ENCODE data around the gene COL19A1.

COL19A1 gene

GRCh38 chr6:70221025-70221714, 354.8 kb downstream of the COL19A1 start:
- Histone ChIP-seq H3K27me3 (ENCODE audit: low read length) (no peaks in the 10 kb centered on the region), H3K4me2 (ENCODE audit: low read depth, low read length, poor library complexity, severe bottlenecking) (no peak overlapping the region), H2AFZ (ENCODE audit: low read depth, low read length, severe bottlenecking) (no peak overlapping the region)

GRCh38 chr6:70221715-70222438, 355.5 kb downstream of the COL19A1 start:
- Histone ChIP-seq H3K79me2 (ENCODE audit: insufficient read depth, low read length) (no peaks in the 10 kb centered on the region), H3K9me3 (ENCODE audit: insufficient read depth, low read length) (no peaks in the 10 kb centered on the region), H3K27me3 (ENCODE audit: low read length) (no peaks in the 10 kb centered on the region), H3K27ac (ENCODE audit: low read depth, low read length) (no peak overlapping the region), H3K9me2 (replicated peaks; ENCODE audit: insufficient read depth, low read length) (no peaks in the 10 kb centered on the region), H3K4me3 (ENCODE audit: insufficient read depth, low read length, poor library complexity, severe bottlenecking) (no peak overlapping the region), H3K9ac (ENCODE audit: low read length) (no peak overlapping the region), H3K36me3 (ENCODE audit: low read length) (no peaks in the 10 kb centered on the region), H2AFZ (ENCODE audit: low read depth, low read length, severe bottlenecking) (no peak overlapping the region), H4K20me1 (ENCODE audit: low read depth, low read length) (no peaks in the 10 kb centered on the region), H3K4me2 (ENCODE audit: low read depth, low read length, poor library complexity, severe bottlenecking) (no peak overlapping the region), H3F3A (ENCODE audit: insufficient read depth) (no peaks in the 10 kb centered on the region)
- TF ChIP-seq CTCF (IDR thresholded peaks at IDR 0.05; ENCODE audit: insufficient read depth, low read length, poor library complexity, severe bottlenecking) (no peak), EZH2phosphoT487 (conservative IDR thresholded peaks at IDR 0.05; ENCODE audit: low read length) (no peak)

More at GRCh38 chr6:70221025-70221714, 354.8 kb downstream of the COL19A1 start:
- H4K20me1 ChIP-seq (ENCODE audit: low read depth, low read length), result no peaks in the 10 kb centered on the region
- H3K4me3 ChIP-seq (ENCODE audit: insufficient read depth, low read length, poor library complexity, severe bottlenecking), result no peak overlapping the region
- H3K79me2 ChIP-seq (ENCODE audit: insufficient read depth, low read length), result no peaks in the 10 kb centered on the region
- no peaks in the 10 kb centered on the region for H3K9me3 ChIP-seq (ENCODE audit: insufficient read depth, low read length)
- no peak overlapping the region for H3K9ac ChIP-seq (ENCODE audit: low read length)
- H3K27ac ChIP-seq (ENCODE audit: low read depth, low read length), result no peak overlapping the region
- H3K36me3 ChIP-seq (ENCODE audit: low read length), result no peaks in the 10 kb centered on the region
- H3F3A ChIP-seq (ENCODE audit: insufficient read depth), result no peaks in the 10 kb centered on the region
- H3K9me2 ChIP-seq (replicated peaks; ENCODE audit: insufficient read depth, low read length), result no peaks in the 10 kb centered on the region
- TF ChIP-seq CTCF (IDR thresholded peaks at IDR 0.05; ENCODE audit: insufficient read depth, low read length, poor library complexity, severe bottlenecking), result peak; percentile 40
- no peak for TF ChIP-seq EZH2phosphoT487 (conservative IDR thresholded peaks at IDR 0.05; ENCODE audit: low read length)

- Histone ChIP-seq H4K20me1 (ENCODE audit: low read depth, low read length) (no peaks in the 10 kb centered on the region), H3K9ac (ENCODE audit: low read length) (no peak overlapping the region), H2AFZ (ENCODE audit: low read depth, low read length, severe bottlenecking) (no peak overlapping the region), H3K27ac (ENCODE audit: low read depth, low read length) (no peak overlapping the region), H3K36me3 (ENCODE audit: low read length) (no peaks in the 10 kb centered on the region), H3K4me3 (ENCODE audit: insufficient read depth, low read length, poor library complexity, severe bottlenecking) (no peak overlapping the region), H3K79me2 (ENCODE audit: insufficient read depth, low read length) (no peaks in the 10 kb centered on the region), H3F3A (ENCODE audit: insufficient read depth) (no peaks in the 10 kb centered on the region), H3K4me2 (ENCODE audit: low read depth, low read length, poor library complexity, severe bottlenecking) (no peak overlapping the region), H3K27me3 (ENCODE audit: low read length) (no peaks in the 10 kb centered on the region), H3K9me2 (replicated peaks; ENCODE audit: insufficient read depth, low read length) (no peaks in the 10 kb centered on the region), H3K9me3 (ENCODE audit: insufficient read depth, low read length) (no peaks in the 10 kb centered on the region)
- TF ChIP-seq CTCF (IDR thresholded peaks at IDR 0.05; ENCODE audit: insufficient read depth, low read length, poor library complexity, severe bottlenecking), result no peak
- no peak for TF ChIP-seq EZH2phosphoT487 (conservative IDR thresholded peaks at IDR 0.05; ENCODE audit: low read length)
Observed at GRCh38 chr6:70222439-70222749, 356.0 kb downstream of the COL19A1 start.

Measured in SU-DHL-6 (cell line).